GM21825 (cell line): Measurements from ENCODE around the gene ACOT8.
"Not testable (repeated sequence)": the region's sequence is repeated elsewhere in the genome, so short reads cannot be mapped to it uniquely, and the experiment has no call there.

Experiments used
- ATAC-seq: cut with Tn5 transposase; IDR thresholded peaks from one replicate; pipeline ENCODE4 v1.9.1; 2021; ENCODE audit warnings: mild to moderate bottlenecking, moderate library complexity; ENCODE audit not compliant: unreplicated experiment

The ACOT8 gene

DNA sequence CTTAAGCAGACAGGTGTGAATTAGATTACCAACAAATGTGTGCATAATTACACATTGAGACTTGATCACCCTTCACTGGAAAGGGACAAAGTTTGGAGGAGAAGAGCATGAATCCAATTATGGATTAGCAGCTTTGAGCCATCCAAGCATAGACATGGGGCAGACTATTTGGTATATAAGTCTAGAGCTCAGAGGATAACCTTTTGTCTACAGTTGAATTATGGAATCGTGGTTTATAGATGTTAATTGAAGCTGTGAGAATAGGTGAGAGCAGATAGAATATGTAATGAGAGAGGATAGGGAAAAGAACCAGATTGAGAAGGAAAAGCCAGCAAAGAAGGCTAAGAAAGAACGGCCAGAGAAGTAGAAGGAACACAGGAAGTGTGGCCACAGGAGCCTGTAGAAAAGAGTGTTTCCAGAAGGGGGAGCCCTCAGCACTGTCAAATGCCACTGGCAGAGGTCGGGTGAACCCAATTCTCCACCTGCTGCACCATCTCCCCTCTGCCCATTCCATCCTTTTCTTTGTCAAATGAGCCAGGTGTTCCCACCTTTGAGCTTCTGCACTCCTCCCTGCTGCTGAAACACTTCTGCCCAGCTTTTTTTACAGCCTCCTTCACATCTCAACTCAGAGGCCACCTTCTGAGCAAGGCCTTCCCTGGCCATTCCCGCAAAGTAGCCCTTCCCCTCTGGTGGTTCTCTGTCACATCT, 58.1 kb downstream of the ACOT8 start:
- ATAC-seq = no peak

DNA sequence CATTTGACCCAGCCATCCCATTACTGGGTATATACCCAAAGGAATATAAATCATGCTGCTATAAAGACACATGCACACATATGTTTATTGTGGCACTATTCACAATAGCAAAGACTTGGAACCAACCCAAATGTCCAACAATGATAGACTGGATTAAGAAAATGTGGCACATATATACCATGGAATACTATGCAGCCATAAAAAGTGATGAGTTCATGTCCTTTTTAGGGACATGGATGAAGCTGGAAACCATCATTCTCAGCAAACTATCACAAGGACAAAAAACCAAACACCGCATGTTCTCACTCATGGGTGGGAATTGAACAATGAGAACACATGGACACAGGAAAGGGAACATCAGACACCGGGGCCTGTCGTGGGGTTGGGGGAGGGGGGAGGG, 59.2 kb downstream of the ACOT8 start:
- ATAC-seq = not testable (repeated sequence)

DNA sequence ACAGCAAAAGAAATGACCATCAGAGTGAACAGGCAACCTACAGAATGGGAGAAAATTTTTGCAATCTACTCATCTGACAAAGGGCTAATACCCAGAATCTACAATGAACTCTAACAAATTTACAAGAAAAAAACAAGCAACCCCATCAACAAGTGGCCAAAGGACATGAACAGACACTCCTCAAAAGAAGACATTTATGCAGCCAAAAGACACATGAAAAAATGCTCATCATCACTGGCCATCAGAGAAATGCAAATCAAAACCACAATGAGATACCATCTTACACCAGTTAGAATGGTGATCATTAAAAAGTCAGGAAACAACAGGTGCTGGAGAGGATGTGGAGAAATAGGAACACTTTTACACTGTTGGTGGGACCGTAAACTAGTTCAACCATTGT, 59.7 kb downstream of the ACOT8 start:
- not testable (repeated sequence) for ATAC-seq

DNA sequence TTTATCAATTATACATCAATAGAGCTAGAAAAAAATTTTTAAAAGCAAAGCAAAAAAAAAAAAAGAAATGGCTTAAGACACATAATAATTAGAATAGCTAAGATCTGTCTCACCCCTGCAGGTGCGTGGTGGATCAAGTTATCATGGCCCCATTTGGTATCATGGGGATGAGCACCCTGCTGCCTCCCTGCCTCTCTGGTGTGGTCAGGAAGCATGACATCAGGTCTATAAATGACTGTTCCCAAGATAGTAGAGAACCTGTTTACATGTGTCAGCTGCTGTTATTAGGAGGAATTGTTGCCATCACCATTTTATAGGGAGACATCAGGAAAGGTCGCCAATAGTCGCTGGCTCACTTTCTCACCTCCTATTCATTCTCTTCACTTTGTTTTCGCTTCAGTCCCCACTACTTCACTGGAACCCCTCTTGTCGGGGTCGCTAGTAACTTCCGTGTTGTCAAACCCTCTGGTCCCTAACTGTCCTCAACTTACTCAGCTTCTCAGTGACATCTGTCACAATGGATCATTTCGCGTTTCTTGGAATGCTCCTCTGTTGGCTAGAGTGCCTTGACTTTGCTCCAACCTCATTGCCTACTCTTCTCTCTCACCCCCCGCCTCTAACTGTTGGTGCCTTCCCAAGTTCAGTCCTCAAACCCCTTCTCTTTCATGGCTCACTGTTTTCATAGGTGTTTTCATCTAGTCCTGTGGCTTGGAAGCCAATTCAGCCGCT, 60.7 kb downstream of the ACOT8 start:
- no peak for ATAC-seq

DNA sequence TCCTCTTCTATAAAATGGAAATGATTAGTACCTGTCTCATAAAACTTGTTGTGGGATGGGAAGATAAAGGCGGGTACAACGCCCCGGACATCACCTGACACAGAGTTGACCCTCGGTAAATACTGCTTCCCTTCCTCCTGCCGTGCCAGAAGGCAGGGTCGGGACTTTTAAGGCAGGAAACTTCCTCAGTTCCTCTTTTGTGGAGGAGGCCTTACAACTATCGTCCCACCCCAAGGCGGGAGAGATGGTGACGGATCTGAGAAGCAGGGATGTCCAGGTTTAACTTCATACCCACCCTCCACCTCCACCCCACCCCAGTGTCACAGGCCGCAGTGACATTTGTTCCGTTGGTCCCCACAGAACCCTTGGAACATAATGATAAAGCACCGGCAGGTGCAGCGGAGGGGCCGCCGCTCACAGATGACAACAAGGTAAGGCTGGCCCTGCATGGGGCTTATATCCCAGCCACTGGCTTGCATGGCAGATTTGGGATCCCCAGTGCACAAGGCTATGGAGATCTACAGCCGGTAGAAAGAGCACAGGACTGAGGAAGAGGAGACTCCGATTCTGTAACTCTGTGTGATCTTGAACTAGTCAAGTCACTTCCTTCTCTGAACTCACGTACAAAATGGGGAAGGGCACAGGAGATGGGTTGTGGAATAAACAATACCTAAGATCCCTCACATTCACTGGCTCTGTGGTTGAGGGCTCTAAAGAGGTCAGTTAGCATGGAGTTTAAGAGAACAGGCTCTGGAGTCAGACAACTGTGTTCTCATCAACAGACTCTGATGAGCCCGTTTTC, 64.7 kb downstream of the ACOT8 start:
- peak; percentile 22 for ATAC-seq
